H9 (cell line): ENCODE results near the gene REEP3. TPM values are rescaled to one million over a fixed set of nuclear protein-coding genes. Genes with fewer than 3 reads are reported as not detected.

Experiments used
- DNase-seq: peaks from one replicate; pipeline ENCODE4 v3.0.0-alpha.2; 2017
- H2AFZ ChIP-seq: one replicate; pipeline ENCODE4 v1.6.1; 2013; ENCODE audit warnings: mild to moderate bottlenecking, low read length, control low read depth, moderate library complexity
- H2AK5ac ChIP-seq: 2 replicates; pipeline ENCODE4 v1.6.1; 2013; ENCODE audit warnings: low read length, control low read depth, mixed read lengths; ENCODE audit not compliant: insufficient read length
- H2BK120ac ChIP-seq: one replicate; pipeline ENCODE4 v1.6.1; 2013; ENCODE audit warnings: low read depth, mild to moderate bottlenecking, low read length, control low read depth, inconsistent platforms; ENCODE audit not compliant: poor library complexity, severe bottlenecking
- H2BK12ac ChIP-seq: 2 replicates; pipeline ENCODE4 v1.6.1; 2013; ENCODE audit warnings: low read length, control low read depth, mixed read lengths, low read depth; ENCODE audit not compliant: insufficient read length
- H2BK15ac ChIP-seq: 2 replicates; pipeline ENCODE4 v1.6.1; 2013; ENCODE audit warnings: low read depth, low read length, control low read depth
- H2BK20ac ChIP-seq: one replicate; pipeline ENCODE4 v1.6.1; 2013; ENCODE audit warnings: low read depth, mild to moderate bottlenecking, low read length, control low read depth, inconsistent platforms; ENCODE audit not compliant: poor library complexity, severe bottlenecking
- H2BK5ac ChIP-seq: 2 replicates; pipeline ENCODE4 v1.6.1; 2013; ENCODE audit warnings: low read length, control low read depth, mixed read lengths; ENCODE audit not compliant: insufficient read length
- H3K14ac ChIP-seq: 2 replicates; pipeline ENCODE4 v1.6.1; 2013; ENCODE audit warnings: low read length, control low read depth; ENCODE audit not compliant: insufficient read depth
- H3K18ac ChIP-seq: 2 replicates; pipeline ENCODE4 v1.6.1; 2013; ENCODE audit warnings: low read depth, mild to moderate bottlenecking, mixed read lengths, low read length, control low read depth; ENCODE audit not compliant: insufficient read length
- H3K23ac ChIP-seq: 2 replicates; pipeline ENCODE4 v1.6.1; 2013; ENCODE audit warnings: low read length, control low read depth, mixed read lengths, low read depth; ENCODE audit not compliant: insufficient read length
- H3K23me2 ChIP-seq: 2 replicates; pipeline ENCODE4 v1.6.1; 2013; ENCODE audit warnings: low read depth, mild to moderate bottlenecking, mixed read lengths, low read length, control low read depth; ENCODE audit not compliant: insufficient read length, poor library complexity, severe bottlenecking
- H3K27ac ChIP-seq: 2 replicates; pipeline ENCODE4 v1.5.1; 2013; ENCODE audit warnings: low read length, control low read depth, mixed read lengths, low read depth; ENCODE audit not compliant: insufficient read length
- H3K27me3 ChIP-seq: 2 replicates; pipeline ENCODE4 v1.6.1; 2013; ENCODE audit warnings: low read length, control low read depth, inconsistent platforms; ENCODE audit not compliant: insufficient read depth
- H3K4ac ChIP-seq: 2 replicates; pipeline ENCODE4 v1.6.1; 2013; ENCODE audit warnings: low read depth, mild to moderate bottlenecking, control low read depth, inconsistent platforms, low read length, moderate library complexity
- H3K4me1 ChIP-seq: 2 replicates; pipeline ENCODE4 v1.6.1; 2013; ENCODE audit warnings: low read length, control low read depth, inconsistent platforms; ENCODE audit not compliant: insufficient read depth
- H3K4me2 ChIP-seq: 2 replicates; pipeline ENCODE4 v1.6.1; 2013; ENCODE audit warnings: low read length, control low read depth, mixed read lengths; ENCODE audit not compliant: insufficient read length, insufficient read depth
- H3K56ac ChIP-seq: 2 replicates; pipeline ENCODE4 v1.6.1; 2013; ENCODE audit warnings: low read depth, mild to moderate bottlenecking, mixed read lengths, low read length, control low read depth; ENCODE audit not compliant: insufficient read length
- H3K79me1 ChIP-seq: 2 replicates; pipeline ENCODE4 v1.6.1; 2013; ENCODE audit warnings: low read depth, mild to moderate bottlenecking, moderate library complexity, low read length, control low read depth, inconsistent platforms; ENCODE audit not compliant: insufficient read depth, poor library complexity, severe bottlenecking
- H3K79me2 ChIP-seq: 2 replicates; pipeline ENCODE4 v1.6.1; 2013; ENCODE audit warnings: low read length, control low read depth, inconsistent platforms; ENCODE audit not compliant: insufficient read depth
- H3K9ac ChIP-seq: 2 replicates; pipeline ENCODE4 v1.6.1; 2013; ENCODE audit warnings: low read length, control low read depth, mixed read lengths; ENCODE audit not compliant: insufficient read length; ENCODE audit errors: extremely low read depth
- H3K9me3 ChIP-seq: one replicate; pipeline ENCODE4 v1.6.1; 2013; ENCODE audit warnings: low read depth, low read length, inconsistent platforms; ENCODE audit not compliant: control insufficient read depth
- H3T11ph ChIP-seq: one replicate; pipeline ENCODE4 v1.6.1; 2013; ENCODE audit warnings: mild to moderate bottlenecking, low read length, control low read depth, inconsistent platforms
- H4K20me1 ChIP-seq: one replicate; pipeline ENCODE4 v1.6.1; 2013; ENCODE audit not compliant: control insufficient read depth, insufficient read length, insufficient read depth
- H4K5ac ChIP-seq: 2 replicates; pipeline ENCODE4 v1.6.1; 2013; ENCODE audit warnings: low read depth, mild to moderate bottlenecking, mixed read lengths, low read length, control low read depth; ENCODE audit not compliant: insufficient read length
- H4K8ac ChIP-seq: replicated peaks from 2 replicates; pipeline ENCODE4 v1.6.1; 2013; ENCODE audit warnings: low read length, control low read depth, mixed read lengths, low read depth; ENCODE audit not compliant: insufficient read length
- H4K91ac ChIP-seq: 2 replicates; pipeline ENCODE4 v1.6.1; 2013; ENCODE audit warnings: low read depth, mild to moderate bottlenecking, moderate library complexity, mixed read lengths, low read length, control low read depth; ENCODE audit not compliant: insufficient read length
- H3K27ac Mint-ChIP-seq, 3 experiments: 2 replicates in 2 of 3; 3 replicates in 1 of 3; pipeline ENCODE4 v1.8.0; 2020 to 2021; ENCODE audit warnings: mixed read lengths in 3 of 3, mild to moderate bottlenecking in 1 of 3, moderate library complexity in 1 of 3
- H3K27me3 Mint-ChIP-seq: 2 replicates; pipeline ENCODE4 v1.8.0; 2021; ENCODE audit warnings: low read depth, mild to moderate bottlenecking, moderate library complexity, mixed read lengths
- H3K36me3 Mint-ChIP-seq, 3 experiments: 2 replicates in 2 of 3; 3 replicates in 1 of 3; pipeline ENCODE4 v1.8.0; 2020 to 2021; ENCODE audit warnings: low read depth in 3 of 3, mixed read lengths in 3 of 3; ENCODE audit not compliant: insufficient read depth in 1 of 3
- H3K4me1 Mint-ChIP-seq, 2 experiments: 2 replicates each; pipeline ENCODE4 v1.8.0; 2020; ENCODE audit warnings: mixed read lengths in 2 of 2
- H3K4me3 Mint-ChIP-seq, 2 experiments: 2 replicates in 1 of 2; 3 replicates in 1 of 2; pipeline ENCODE4 v1.8.0; 2020 to 2021; ENCODE audit warnings: mild to moderate bottlenecking in 2 of 2, mixed read lengths in 2 of 2, moderate library complexity in 1 of 2
- H3K9me3 Mint-ChIP-seq, 2 experiments: 2 replicates in 1 of 2; 3 replicates in 1 of 2; pipeline ENCODE4 v1.8.0; 2020; ENCODE audit warnings: mild to moderate bottlenecking in 2 of 2, mixed read lengths in 2 of 2, moderate library complexity in 1 of 2
- WGBS: extraction: QIAGEN DNeasy Blood & Tissue Kit; methylation state at CpG from one replicate; pipeline ENCODE4 v1.1.7; 2013; ENCODE audit warnings: missing lambda C conversion rate, low lambda C conversion rate, mixed read lengths; ENCODE audit not compliant: insufficient read length; ENCODE audit errors: extremely low coverage; 5-methylcytosine and 5-hydroxymethylcytosine counted together
- total RNA-seq: library from RNA; stranded (reverse); gene quantifications from 2 replicates; pipeline ENCODE4 v1.2.1, GENCODE V29; 2021
- TF ChIP-seq, protein P1 (sequence below): fragments of 200-600 bp; sonication (generic); conservative IDR thresholded peaks from 3 replicates; pipeline ENCODE4 v1.8.0; 2021; ENCODE audit warnings: antibody characterized with exemption, mild to moderate bottlenecking

The REEP3 gene
- total RNA-seq, 1 experiment from 2014 or later, result 21.4 TPM

- TF ChIP-seq, protein P1, sequence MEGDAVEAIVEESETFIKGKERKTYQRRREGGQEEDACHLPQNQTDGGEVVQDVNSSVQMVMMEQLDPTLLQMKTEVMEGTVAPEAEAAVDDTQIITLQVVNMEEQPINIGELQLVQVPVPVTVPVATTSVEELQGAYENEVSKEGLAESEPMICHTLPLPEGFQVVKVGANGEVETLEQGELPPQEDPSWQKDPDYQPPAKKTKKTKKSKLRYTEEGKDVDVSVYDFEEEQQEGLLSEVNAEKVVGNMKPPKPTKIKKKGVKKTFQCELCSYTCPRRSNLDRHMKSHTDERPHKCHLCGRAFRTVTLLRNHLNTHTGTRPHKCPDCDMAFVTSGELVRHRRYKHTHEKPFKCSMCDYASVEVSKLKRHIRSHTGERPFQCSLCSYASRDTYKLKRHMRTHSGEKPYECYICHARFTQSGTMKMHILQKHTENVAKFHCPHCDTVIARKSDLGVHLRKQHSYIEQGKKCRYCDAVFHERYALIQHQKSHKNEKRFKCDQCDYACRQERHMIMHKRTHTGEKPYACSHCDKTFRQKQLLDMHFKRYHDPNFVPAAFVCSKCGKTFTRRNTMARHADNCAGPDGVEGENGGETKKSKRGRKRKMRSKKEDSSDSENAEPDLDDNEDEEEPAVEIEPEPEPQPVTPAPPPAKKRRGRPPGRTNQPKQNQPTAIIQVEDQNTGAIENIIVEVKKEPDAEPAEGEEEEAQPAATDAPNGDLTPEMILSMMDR, result no peak
Observed at GRCh38 chr10:63542835-63543575, 21.8 kb downstream of the REEP3 start.

More at GRCh38 chr10:63542835-63543575, 21.8 kb downstream of the REEP3 start:
- H3K27me3 ChIP-seq, result no peaks in the 10 kb centered on the region
- no peaks in the 10 kb centered on the region for H3K27me3 Mint-ChIP-seq
- peaks cover 7 to 10% of the 10 kb centered on the region in 2 experiments for H3K4me1 Mint-ChIP-seq
- no peaks in the 10 kb centered on the region for H4K20me1 ChIP-seq
- H3K23me2 ChIP-seq, result no peaks in the 10 kb centered on the region
- no peak overlapping the region for H2BK5ac ChIP-seq
- no peak overlapping the region for H3K27ac ChIP-seq
- no peak overlapping the region for H2AK5ac ChIP-seq
- H3K4me3 Mint-ChIP-seq, result no peak overlapping the region
- H2BK15ac ChIP-seq, result no peak overlapping the region
- no peak overlapping the region for H3K23ac ChIP-seq
- no peaks in the 10 kb centered on the region for H3K9me3 ChIP-seq
- H3K14ac ChIP-seq, result no peak overlapping the region
- no peak overlapping the region for H4K5ac ChIP-seq
- H3K79me2 ChIP-seq, result peaks cover 5% of the 10 kb centered on the region; the same call in 1 of the 2 replicates
- no peak overlapping the region for H3T11ph ChIP-seq
- no peak overlapping the region for H3K56ac ChIP-seq
- no peak overlapping the region for H4K91ac ChIP-seq
- no peak overlapping the region for H4K8ac ChIP-seq
- H3K4me2 ChIP-seq, result no peak overlapping the region
- no peak overlapping the region for H2BK20ac ChIP-seq
- no peak overlapping the region for H2BK120ac ChIP-seq
- peaks cover 5% of the 10 kb centered on the region for H3K79me1 ChIP-seq
- no peaks in the 10 kb centered on the region for H3K9me3 Mint-ChIP-seq
- H2BK12ac ChIP-seq, result no peak overlapping the region
- no CpG with 5 or more reads among the region's 5 CpGs for WGBS
- peaks cover 3% of the 10 kb centered on the region; the same call in 1 of the 2 replicates for H3K4me1 ChIP-seq
- H3K4ac ChIP-seq, result no peak overlapping the region
- no peak for DNase-seq
- no peak overlapping the region for H3K18ac ChIP-seq
- no peak overlapping the region for H3K9ac ChIP-seq
- no peak overlapping the region for H2AFZ ChIP-seq
- H3K27ac Mint-ChIP-seq, result peak overlapping the region in 1 of 3 experiments; percentile 67; a peak in 1 of 7 replicates
- H3K36me3 Mint-ChIP-seq, result peaks cover 2 to 10% (median 3%) of the 10 kb centered on the region in 3 experiments; a peak in 4 of 7 replicates
